ENCODE measurements around the gene SMIM31. TPM values are rescaled to one million over a fixed set of nuclear protein-coding genes. Genes with fewer than 3 reads are reported as not detected.

Gene SMIM31
- total RNA-seq, 1 experiment from 2014 or later = not detected

DNA sequence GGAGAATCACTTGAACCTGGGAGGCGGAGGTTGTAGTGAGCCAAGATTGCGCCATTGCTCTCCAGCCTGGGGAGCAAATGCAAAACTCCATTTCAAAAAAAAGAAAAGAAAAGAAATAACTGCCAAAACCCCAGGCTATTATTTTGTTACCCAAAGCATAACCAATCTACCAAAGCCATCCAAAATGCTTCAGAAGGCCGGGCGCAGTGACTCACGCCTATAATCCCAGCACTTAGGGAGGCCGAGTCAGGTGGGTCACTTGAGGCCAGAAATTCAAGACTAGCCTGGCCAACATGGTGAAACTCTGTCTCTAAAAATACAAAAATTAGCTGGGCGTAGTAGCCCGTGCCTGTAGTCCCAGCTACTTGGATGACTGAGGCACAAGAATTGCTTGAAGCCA, 49.8 kb downstream of the SMIM31 start:
- no peak overlapping the region for H4K5ac ChIP-seq (ENCODE audit: insufficient read length, low read depth, low read length)
- no peaks in the 10 kb centered on the region for H3K79me1 ChIP-seq (ENCODE audit: insufficient read depth, low read depth, low read length, poor library complexity, severe bottlenecking)
- H3K4me3 Mint-ChIP-seq = no peak overlapping the region
- no peak overlapping the region for H2AK5ac ChIP-seq (ENCODE audit: insufficient read length, low read length)
- H4K91ac ChIP-seq (ENCODE audit: insufficient read length, low read depth, low read length) = no peak overlapping the region
- H3K79me2 ChIP-seq (ENCODE audit: insufficient read depth, low read length) = no peaks in the 10 kb centered on the region
- H3K36me3 Mint-ChIP-seq (ENCODE audit: insufficient read depth in 1 of 3, low read depth in 3 of 3) = peaks cover 0 to 2% (median 2%) of the 10 kb centered on the region in 3 experiments; a peak in 1 of 7 replicates
- H3K4me1 Mint-ChIP-seq = peaks cover 51 to 52% of the 10 kb centered on the region in 2 experiments
- no peak for DNase-seq
- no peak overlapping the region for H3T11ph ChIP-seq (ENCODE audit: low read length)
- no peak overlapping the region for H3K56ac ChIP-seq (ENCODE audit: insufficient read length, low read depth, low read length)
- H3K9ac ChIP-seq (ENCODE audit: extremely low read depth, insufficient read length, low read length) = no peak overlapping the region
- H2BK20ac ChIP-seq (ENCODE audit: low read depth, low read length, poor library complexity, severe bottlenecking) = no peak overlapping the region
- no peak overlapping the region for H2BK15ac ChIP-seq (ENCODE audit: low read depth, low read length)
- H2BK5ac ChIP-seq (ENCODE audit: insufficient read length, low read length) = no peak overlapping the region
- H3K27ac ChIP-seq (ENCODE audit: insufficient read length, low read depth, low read length) = no peak overlapping the region
- peaks cover 16% of the 10 kb centered on the region for H3K4me1 ChIP-seq (ENCODE audit: insufficient read depth, low read length)
- H3K4me2 ChIP-seq (ENCODE audit: insufficient read depth, insufficient read length, low read length) = no peak overlapping the region
- H3K14ac ChIP-seq (ENCODE audit: insufficient read depth, low read length) = no peak overlapping the region
- no peak overlapping the region for H2AFZ ChIP-seq (ENCODE audit: low read length)
- H3K23me2 ChIP-seq (ENCODE audit: insufficient read length, low read depth, low read length, poor library complexity, severe bottlenecking) = no peaks in the 10 kb centered on the region
- no peaks in the 10 kb centered on the region for H3K9me3 ChIP-seq (ENCODE audit: control insufficient read depth, low read depth, low read length)
- whole genome bisulfite sequencing (ENCODE audit: extremely low coverage, insufficient read length, low lambda C conversion rate) = no CpG with 5 or more reads among the region's 8 CpGs
- no peaks in the 10 kb centered on the region; the same call in 1 of the 2 replicates for H3K27me3 Mint-ChIP-seq (ENCODE audit: low read depth)
- TF ChIP-seq, protein P1, sequence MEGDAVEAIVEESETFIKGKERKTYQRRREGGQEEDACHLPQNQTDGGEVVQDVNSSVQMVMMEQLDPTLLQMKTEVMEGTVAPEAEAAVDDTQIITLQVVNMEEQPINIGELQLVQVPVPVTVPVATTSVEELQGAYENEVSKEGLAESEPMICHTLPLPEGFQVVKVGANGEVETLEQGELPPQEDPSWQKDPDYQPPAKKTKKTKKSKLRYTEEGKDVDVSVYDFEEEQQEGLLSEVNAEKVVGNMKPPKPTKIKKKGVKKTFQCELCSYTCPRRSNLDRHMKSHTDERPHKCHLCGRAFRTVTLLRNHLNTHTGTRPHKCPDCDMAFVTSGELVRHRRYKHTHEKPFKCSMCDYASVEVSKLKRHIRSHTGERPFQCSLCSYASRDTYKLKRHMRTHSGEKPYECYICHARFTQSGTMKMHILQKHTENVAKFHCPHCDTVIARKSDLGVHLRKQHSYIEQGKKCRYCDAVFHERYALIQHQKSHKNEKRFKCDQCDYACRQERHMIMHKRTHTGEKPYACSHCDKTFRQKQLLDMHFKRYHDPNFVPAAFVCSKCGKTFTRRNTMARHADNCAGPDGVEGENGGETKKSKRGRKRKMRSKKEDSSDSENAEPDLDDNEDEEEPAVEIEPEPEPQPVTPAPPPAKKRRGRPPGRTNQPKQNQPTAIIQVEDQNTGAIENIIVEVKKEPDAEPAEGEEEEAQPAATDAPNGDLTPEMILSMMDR (conservative IDR thresholded peaks at IDR 0.05) = no peak
- H3K27ac Mint-ChIP-seq = no peak overlapping the region
- no peak overlapping the region for H3K4ac ChIP-seq (ENCODE audit: low read depth, low read length)
- H2BK120ac ChIP-seq (ENCODE audit: low read depth, low read length, poor library complexity, severe bottlenecking) = no peak overlapping the region
- H2BK12ac ChIP-seq (ENCODE audit: insufficient read length, low read depth, low read length) = no peak overlapping the region
- no peak overlapping the region for H4K8ac ChIP-seq (replicated peaks; ENCODE audit: insufficient read length, low read depth, low read length)
- no peaks in the 10 kb centered on the region for H4K20me1 ChIP-seq (ENCODE audit: control insufficient read depth, insufficient read depth, insufficient read length)
- H3K27me3 ChIP-seq (ENCODE audit: insufficient read depth, low read length) = no peaks in the 10 kb centered on the region
- no peak overlapping the region for H3K23ac ChIP-seq (ENCODE audit: insufficient read length, low read depth, low read length)
- H3K18ac ChIP-seq (ENCODE audit: insufficient read length, low read depth, low read length) = no peak overlapping the region
- H3K9me3 Mint-ChIP-seq = no peaks in the 10 kb centered on the region
